Measurements from ENCODE around the gene ZCCHC14. TPM values are rescaled to one million over a fixed set of nuclear protein-coding genes. Genes with fewer than 3 reads are reported as not detected.

Gene ZCCHC14
- total RNA-seq, 2 experiments from 2014 or later = 16.4 to 18.3 TPM

- POLR2A ChIA-PET = no interaction called here
- ATAC-seq (ENCODE audit: poor library complexity) (no peak), DNase-seq (no peak)
- CTCF ChIA-PET = no interaction called here
- Mint-ChIP-seq H3K27ac (no peak overlapping the region), H3K4me3 (no peak overlapping the region), H3K27me3 (no peaks in the 10 kb centered on the region), H3K36me3 (ENCODE audit: low read depth) (peaks cover 71% of the 10 kb centered on the region), H3K4me1 (ENCODE audit: low read depth) (peaks cover 5% of the 10 kb centered on the region), H3K9me3 (no peaks in the 10 kb centered on the region)
- TF ChIP-seq CTCF (IDR thresholded peaks at IDR 0.05) = no peak
- Histone ChIP-seq H3K9me3 (ENCODE audit: control insufficient read depth in 1 of 2, insufficient read depth in 1 of 2, low read length in 2 of 2) (no peaks in the 10 kb centered on the region), H3K4me1 (ENCODE audit: insufficient read depth, low read length) (no peaks in the 10 kb centered on the region), H3K27ac (ENCODE audit: low read depth in 1 of 2, low read length in 2 of 2) (no peak overlapping the region), H3K27me3 (ENCODE audit: control insufficient read depth in 1 of 2, insufficient read depth in 2 of 2, low read length in 2 of 2) (no peaks in the 10 kb centered on the region), H3K36me3 (ENCODE audit: insufficient read depth, low read length) (peaks cover 21% of the 10 kb centered on the region), H3K4me3 (ENCODE audit: low read length) (no peak overlapping the region)
- intact Hi-C loops (cut with DNase I, micrococcal nuclease) = no loop called here
Observed at GRCh38 chr16:87447323-87447722, 45.5 kb downstream of the ZCCHC14 start.

- no peak for TF ChIP-seq CTCF (IDR thresholded peaks at IDR 0.05)
- POLR2A ChIA-PET = no interaction called here
- DNase-seq (no peak), ATAC-seq (ENCODE audit: poor library complexity) (no peak)
- no peak overlapping the region for H3K27ac ChIP-seq (ENCODE audit: low read depth in 1 of 2, low read length in 2 of 2)
- H3K27me3 Mint-ChIP-seq = no peaks in the 10 kb centered on the region
- intact Hi-C loops (cut with DNase I, micrococcal nuclease) = no loop called here
- no peaks in the 10 kb centered on the region for H3K27me3 ChIP-seq (ENCODE audit: control insufficient read depth in 1 of 2, insufficient read depth in 2 of 2, low read length in 2 of 2)
- peaks cover 15% of the 10 kb centered on the region for H3K36me3 ChIP-seq (ENCODE audit: insufficient read depth, low read length)
- no peaks in the 10 kb centered on the region for H3K4me1 ChIP-seq (ENCODE audit: insufficient read depth, low read length)
- no peak overlapping the region for H3K4me3 Mint-ChIP-seq
- no peak overlapping the region for H3K27ac Mint-ChIP-seq
- no peaks in the 10 kb centered on the region for H3K9me3 ChIP-seq (ENCODE audit: control insufficient read depth in 1 of 2, insufficient read depth in 1 of 2, low read length in 2 of 2)
- peaks cover 65% of the 10 kb centered on the region for H3K36me3 Mint-ChIP-seq (ENCODE audit: low read depth)
- CTCF ChIA-PET = interaction anchor here (0.6 kb wide), 1 partner anchor 120 kb away, joined by 3 read pairs; no protein-coding TSS in a partner anchor
- peaks cover 2% of the 10 kb centered on the region for H3K4me1 Mint-ChIP-seq (ENCODE audit: low read depth)
- no peak overlapping the region for H3K4me3 ChIP-seq (ENCODE audit: low read length)
- H3K9me3 Mint-ChIP-seq = no peaks in the 10 kb centered on the region
Observed at GRCh38 chr16:87446479-87446878, 46.3 kb downstream of the ZCCHC14 start.

GRCh38 chr16:87445486-87445885, 47.3 kb downstream of the ZCCHC14 start:
- no peak for TF ChIP-seq CTCF (IDR thresholded peaks at IDR 0.05)
- Mint-ChIP-seq H3K4me1 (ENCODE audit: low read depth) (no peaks in the 10 kb centered on the region), H3K27ac (no peak overlapping the region)

More at GRCh38 chr16:87445486-87445885, 47.3 kb downstream of the ZCCHC14 start:
- Mint-ChIP-seq H3K36me3 (ENCODE audit: low read depth) (peaks cover 63% of the 10 kb centered on the region), H3K9me3 (no peaks in the 10 kb centered on the region), H3K27me3 (no peaks in the 10 kb centered on the region), H3K4me3 (no peak overlapping the region)
- ATAC-seq (ENCODE audit: poor library complexity) = no peak
- POLR2A ChIA-PET = no interaction called here
- intact Hi-C loops (cut with DNase I, micrococcal nuclease) = no loop called here
- peaks cover 15% of the 10 kb centered on the region for H3K36me3 ChIP-seq (ENCODE audit: insufficient read depth, low read length)
- no peaks in the 10 kb centered on the region for H3K27me3 ChIP-seq (ENCODE audit: control insufficient read depth in 1 of 2, insufficient read depth in 2 of 2, low read length in 2 of 2)
- H3K27ac ChIP-seq (ENCODE audit: low read depth in 1 of 2, low read length in 2 of 2) = no peak overlapping the region
- DNase-seq = no peak
- H3K4me1 ChIP-seq (ENCODE audit: insufficient read depth, low read length) = no peaks in the 10 kb centered on the region
- no peaks in the 10 kb centered on the region for H3K9me3 ChIP-seq (ENCODE audit: control insufficient read depth in 1 of 2, insufficient read depth in 1 of 2, low read length in 2 of 2)
- H3K4me3 ChIP-seq (ENCODE audit: low read length) = no peak overlapping the region
- CTCF ChIA-PET = no interaction called here

Measured in CD4-positive, alpha-beta T cell (primary cell).